NCI-H1417 treated with DMSO at 0.1 percent for 48 hours (cell line): ENCODE measurements around the gene JAK2.

Source experiments
- DNase-seq: peaks from one replicate; lab custom pipeline; 2025; lab: John Stamatoyannopoulos, UW

Gene JAK2

GRCh38 chr9:5140151-5140550, 155.1 kb downstream of the JAK2 start:
- DNase-seq = no peak

- no peak for DNase-seq
These were observed 159.1 kb downstream of the JAK2 start for GRCh38 chr9:5144217-5144616.

GRCh38 chr9:5146241-5146640, 161.2 kb downstream of the JAK2 start:
- no peak for DNase-seq
